MM.1S (cell line): Measurements from ENCODE around the gene IFNA17.

ENCODE experiments used
- DNase-seq: peaks from one replicate; pipeline ENCODE4 v3.0.0-alpha.2; 2015
- H2AFZ ChIP-seq: fragments of 300-600 bp; sonication (generic); 2 replicates; pipeline ENCODE4 v1.6.0; 2016; ENCODE audit warnings: antibody characterized with exemption, low read length
- H3F3A ChIP-seq: fragments of 300-600 bp; sonication (generic); 2 replicates; pipeline ENCODE4 v1.6.1; 2016; ENCODE audit warnings: mild to moderate bottlenecking, antibody characterized with exemption, low read length, moderate library complexity, mixed read lengths; ENCODE audit not compliant: insufficient read depth
- H3K27ac ChIP-seq: fragments of 300-600 bp; sonication (generic); 2 replicates; pipeline ENCODE4 v1.5.1; 2016; ENCODE audit warnings: mild to moderate bottlenecking, low read length
- H3K27me3 ChIP-seq: fragments of 300-600 bp; sonication (generic); replicated peaks from 2 replicates; pipeline ENCODE4 v1.6.0; 2016; ENCODE audit warnings: low read length; ENCODE audit not compliant: insufficient read depth
- H3K36me3 ChIP-seq: fragments of 300-600 bp; sonication (generic); replicated peaks from 2 replicates; pipeline ENCODE4 v1.6.1; 2016; ENCODE audit warnings: mild to moderate bottlenecking, low read length, mixed read lengths; ENCODE audit not compliant: insufficient read depth
- H3K4me1 ChIP-seq: fragments of 300-600 bp; sonication (generic); 2 replicates; pipeline ENCODE4 v1.6.1; 2016; ENCODE audit warnings: low read length, mixed read lengths
- H3K4me2 ChIP-seq: fragments of 300-600 bp; sonication (generic); 2 replicates; pipeline ENCODE4 v1.6.0; 2016; ENCODE audit warnings: low read depth, low read length
- H3K4me3 ChIP-seq: fragments of 300-600 bp; sonication (generic); 2 replicates; pipeline ENCODE4 v1.5.1; 2016; ENCODE audit warnings: low read length, mixed read lengths
- H3K79me2 ChIP-seq: fragments of 300-600 bp; sonication (generic); 2 replicates; pipeline ENCODE4 v1.6.1; 2016; ENCODE audit warnings: mixed run types, low read length, mixed read lengths
- H3K9ac ChIP-seq: fragments of 300-600 bp; sonication (generic); 2 replicates; pipeline ENCODE4 v1.6.1; 2016; ENCODE audit warnings: low read length, mixed read lengths
- H3K9me2 ChIP-seq: fragments of 300-600 bp; sonication (generic); replicated peaks from 2 replicates; pipeline ENCODE4 v1.6.1; 2016; ENCODE audit warnings: mild to moderate bottlenecking, low read length, mixed read lengths; ENCODE audit not compliant: insufficient read depth
- H3K9me3 ChIP-seq: fragments of 300-600 bp; sonication (generic); replicated peaks from 2 replicates; pipeline ENCODE4 v1.6.1; 2016; ENCODE audit warnings: mild to moderate bottlenecking, low read length, mixed read lengths; ENCODE audit not compliant: insufficient read depth
- H4K20me1 ChIP-seq: fragments of 300-600 bp; sonication (generic); 2 replicates; pipeline ENCODE4 v1.6.1; 2016; ENCODE audit warnings: mild to moderate bottlenecking, low read length, moderate library complexity, mixed read lengths; ENCODE audit not compliant: insufficient read depth
- EZH2 ChIP-seq: fragments of 300-600 bp; sonication (generic); optimal IDR thresholded peaks from 2 replicates; pipeline ENCODE3; 2017; ENCODE audit warnings: low read depth, mild to moderate bottlenecking, antibody characterized with exemption, low read length, mixed read lengths
- EZH2phosphoT487 ChIP-seq: fragments of 300-600 bp; sonication (generic); IDR thresholded peaks from 2 replicates; pipeline ENCODE4 v1.6.1; 2018; ENCODE audit warnings: antibody characterized with exemption, low read length
- TF ChIP-seq, protein P1 (sequence below): fragments of 300-600 bp; sonication (generic); IDR thresholded peaks from 2 replicates; pipeline ENCODE4 v1.5.1; 2016; ENCODE audit warnings: antibody characterized with exemption, low read length, mixed read lengths

The IFNA17 gene

DNA sequence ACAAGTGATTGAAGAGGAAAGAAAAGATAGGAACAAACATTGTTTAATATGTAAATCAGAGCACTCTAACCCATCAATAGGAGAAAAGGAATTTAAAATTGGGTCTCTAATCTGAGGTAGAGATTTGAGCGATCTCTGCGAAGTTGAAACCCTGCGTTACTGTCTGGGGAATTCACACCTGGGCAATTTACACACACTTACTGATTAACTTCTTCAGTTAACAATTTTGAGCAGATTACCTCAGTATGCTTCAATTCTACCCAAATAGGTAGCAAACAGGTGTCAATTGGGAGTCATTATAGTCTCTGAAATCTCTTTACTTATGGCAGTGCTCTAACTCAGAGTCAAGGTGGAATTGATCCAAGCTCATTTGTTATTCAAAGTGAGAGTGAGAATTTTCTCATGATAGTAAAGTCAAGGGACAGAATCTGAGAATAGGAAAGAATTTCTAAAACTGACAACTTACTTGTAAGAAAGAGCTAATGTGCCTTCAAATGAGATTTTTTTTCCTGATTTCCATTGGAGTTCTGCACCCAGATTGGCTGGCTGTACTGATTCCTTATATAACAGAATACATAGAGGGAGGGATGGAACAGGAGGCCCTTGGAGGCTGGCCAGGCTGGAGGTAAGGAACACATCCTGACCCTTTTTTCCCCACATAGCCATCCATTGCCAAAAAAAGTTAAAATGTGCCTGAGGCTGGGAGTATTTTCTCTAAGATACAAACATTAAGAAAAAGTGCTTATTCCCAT lies 38.9 kb upstream of the IFNA17 start:
- Histone ChIP-seq H3K36me3 (no peaks in the 10 kb centered on the region), H3K9me2 (no peaks in the 10 kb centered on the region), H3K27ac (no peak overlapping the region), H2AFZ (no peak overlapping the region), H3K9ac (no peak overlapping the region), H3K4me1 (no peaks in the 10 kb centered on the region), H3K4me2 (no peak overlapping the region), H3K9me3 (no peaks in the 10 kb centered on the region), H3K4me3 (no peak overlapping the region), H3K79me2 (no peaks in the 10 kb centered on the region), H3K27me3 (no peaks in the 10 kb centered on the region), H3F3A (no peaks in the 10 kb centered on the region), H4K20me1 (no peaks in the 10 kb centered on the region)
- TF ChIP-seq EZH2phosphoT487 (no peak), EZH2 (no peak)
- TF ChIP-seq, protein P1, sequence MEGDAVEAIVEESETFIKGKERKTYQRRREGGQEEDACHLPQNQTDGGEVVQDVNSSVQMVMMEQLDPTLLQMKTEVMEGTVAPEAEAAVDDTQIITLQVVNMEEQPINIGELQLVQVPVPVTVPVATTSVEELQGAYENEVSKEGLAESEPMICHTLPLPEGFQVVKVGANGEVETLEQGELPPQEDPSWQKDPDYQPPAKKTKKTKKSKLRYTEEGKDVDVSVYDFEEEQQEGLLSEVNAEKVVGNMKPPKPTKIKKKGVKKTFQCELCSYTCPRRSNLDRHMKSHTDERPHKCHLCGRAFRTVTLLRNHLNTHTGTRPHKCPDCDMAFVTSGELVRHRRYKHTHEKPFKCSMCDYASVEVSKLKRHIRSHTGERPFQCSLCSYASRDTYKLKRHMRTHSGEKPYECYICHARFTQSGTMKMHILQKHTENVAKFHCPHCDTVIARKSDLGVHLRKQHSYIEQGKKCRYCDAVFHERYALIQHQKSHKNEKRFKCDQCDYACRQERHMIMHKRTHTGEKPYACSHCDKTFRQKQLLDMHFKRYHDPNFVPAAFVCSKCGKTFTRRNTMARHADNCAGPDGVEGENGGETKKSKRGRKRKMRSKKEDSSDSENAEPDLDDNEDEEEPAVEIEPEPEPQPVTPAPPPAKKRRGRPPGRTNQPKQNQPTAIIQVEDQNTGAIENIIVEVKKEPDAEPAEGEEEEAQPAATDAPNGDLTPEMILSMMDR = no peak
- no peak for DNase-seq

GRCh38 chr9:21265421-21266189 lies 37.6 kb upstream of the IFNA17 start:
- Histone ChIP-seq H3K27ac (no peak overlapping the region), H3K4me1 (no peaks in the 10 kb centered on the region), H3K36me3 (no peaks in the 10 kb centered on the region), H3K79me2 (no peaks in the 10 kb centered on the region), H3K9me3 (no peaks in the 10 kb centered on the region), H3K9me2 (no peaks in the 10 kb centered on the region), H3K4me2 (no peak overlapping the region), H3K27me3 (no peaks in the 10 kb centered on the region), H3F3A (no peaks in the 10 kb centered on the region), H3K9ac (no peak overlapping the region), H3K4me3 (no peak overlapping the region), H2AFZ (no peak overlapping the region), H4K20me1 (no peaks in the 10 kb centered on the region)
- DNase-seq = no peak
- no peak for TF ChIP-seq EZH2
- no peak for TF ChIP-seq EZH2phosphoT487
- TF ChIP-seq, protein P1 = no peak

DNA sequence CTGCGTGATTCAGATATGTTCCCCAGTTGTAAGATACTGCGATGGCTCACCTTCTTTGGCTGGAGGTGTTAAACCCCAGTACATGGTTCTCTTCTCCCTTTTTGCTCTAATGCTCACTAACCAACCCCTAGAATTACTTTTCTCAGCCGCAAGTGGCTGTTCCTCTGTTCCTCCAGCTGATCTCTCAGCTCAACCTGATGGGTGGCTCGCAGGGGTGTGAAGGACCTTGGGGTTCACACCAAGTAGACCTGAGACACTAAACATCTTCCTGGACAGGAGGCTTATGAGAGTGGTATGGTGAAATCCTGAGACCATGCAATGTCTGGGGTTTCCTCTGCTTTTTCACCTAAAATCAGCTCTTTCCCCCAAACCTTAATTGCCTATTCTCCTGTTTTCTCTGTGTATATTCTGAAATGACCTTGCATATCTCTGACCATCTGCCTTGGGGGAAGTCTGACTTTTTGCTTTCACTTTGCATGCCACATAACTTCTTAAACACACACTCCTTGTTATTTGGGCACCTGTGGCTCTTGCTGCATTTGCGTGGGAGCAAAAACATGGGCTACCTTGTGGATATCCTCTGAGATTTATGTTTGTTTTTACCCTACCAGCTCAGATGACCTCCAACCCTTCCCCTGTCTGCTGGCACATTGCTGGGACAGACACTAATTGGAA lies 27.7 kb upstream of the IFNA17 start:
- H3K36me3 ChIP-seq = no peaks in the 10 kb centered on the region
- no peaks in the 10 kb centered on the region for H3K9me2 ChIP-seq
- H3K79me2 ChIP-seq = no peaks in the 10 kb centered on the region
- no peak overlapping the region for H3K4me2 ChIP-seq
- no peak overlapping the region for H2AFZ ChIP-seq
- H3F3A ChIP-seq = no peaks in the 10 kb centered on the region
- no peaks in the 10 kb centered on the region for H4K20me1 ChIP-seq
- peak; percentile 6 for DNase-seq
- H3K4me3 ChIP-seq = no peak overlapping the region
- TF ChIP-seq EZH2 = no peak
- TF ChIP-seq, protein P1 = no peak
- no peak for TF ChIP-seq EZH2phosphoT487
- no peaks in the 10 kb centered on the region for H3K9me3 ChIP-seq
- H3K4me1 ChIP-seq = no peaks in the 10 kb centered on the region
- no peak overlapping the region for H3K27ac ChIP-seq
- H3K27me3 ChIP-seq = peaks cover 12% of the 10 kb centered on the region
- no peak overlapping the region for H3K9ac ChIP-seq
